22Rv1 (cell line): ENCODE data around the gene SKAP2.

ENCODE experiments used
- ZFX ChIP-seq: fragments of 450-650 bp; IDR thresholded peaks from 2 replicates; pipeline ENCODE4 v1.6.1; 2017; ENCODE audit warnings: antibody characterized with exemption, borderline replicate concordance
- TF ChIP-seq, protein P1 (sequence below): fragments of 450-650 bp; IDR thresholded peaks from 2 replicates; pipeline ENCODE4 v1.5.1; 2017; ENCODE audit warnings: mild to moderate bottlenecking

DNA sequence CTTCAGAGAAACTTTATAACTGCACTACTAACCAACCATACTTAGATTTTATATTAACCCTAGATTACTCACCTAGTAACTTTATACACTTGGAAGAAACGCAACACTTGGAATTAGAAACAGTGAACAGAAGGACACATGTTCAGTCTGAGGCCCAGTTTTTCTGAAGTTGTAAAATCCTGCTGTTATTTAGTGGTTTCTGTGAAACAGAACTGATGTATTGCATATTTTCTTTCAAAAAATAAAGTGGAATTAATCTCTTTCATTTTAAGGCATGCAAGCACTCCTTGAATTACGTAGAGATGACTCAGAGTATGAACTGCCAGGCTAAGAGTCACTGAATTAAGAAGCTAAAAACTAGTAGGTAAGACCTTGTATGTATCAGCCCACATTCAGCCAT is 215.8 kb downstream of the SKAP2 start:
- TF ChIP-seq, protein P1, sequence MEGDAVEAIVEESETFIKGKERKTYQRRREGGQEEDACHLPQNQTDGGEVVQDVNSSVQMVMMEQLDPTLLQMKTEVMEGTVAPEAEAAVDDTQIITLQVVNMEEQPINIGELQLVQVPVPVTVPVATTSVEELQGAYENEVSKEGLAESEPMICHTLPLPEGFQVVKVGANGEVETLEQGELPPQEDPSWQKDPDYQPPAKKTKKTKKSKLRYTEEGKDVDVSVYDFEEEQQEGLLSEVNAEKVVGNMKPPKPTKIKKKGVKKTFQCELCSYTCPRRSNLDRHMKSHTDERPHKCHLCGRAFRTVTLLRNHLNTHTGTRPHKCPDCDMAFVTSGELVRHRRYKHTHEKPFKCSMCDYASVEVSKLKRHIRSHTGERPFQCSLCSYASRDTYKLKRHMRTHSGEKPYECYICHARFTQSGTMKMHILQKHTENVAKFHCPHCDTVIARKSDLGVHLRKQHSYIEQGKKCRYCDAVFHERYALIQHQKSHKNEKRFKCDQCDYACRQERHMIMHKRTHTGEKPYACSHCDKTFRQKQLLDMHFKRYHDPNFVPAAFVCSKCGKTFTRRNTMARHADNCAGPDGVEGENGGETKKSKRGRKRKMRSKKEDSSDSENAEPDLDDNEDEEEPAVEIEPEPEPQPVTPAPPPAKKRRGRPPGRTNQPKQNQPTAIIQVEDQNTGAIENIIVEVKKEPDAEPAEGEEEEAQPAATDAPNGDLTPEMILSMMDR, result no peak
- no peak for TF ChIP-seq ZFX
